Thoracic aorta (tissue), 2 donors: ENCODE measurements around the gene ASB10. TPM values are rescaled to one million over a fixed set of nuclear protein-coding genes. Genes with fewer than 3 reads are reported as not detected.

Experiments
- ATAC-seq: fragments of 150-250 bp; one replicate; pipeline ENCODE4 v1.8.0; 2017; ENCODE audit warnings: low read depth; ENCODE audit not compliant: insufficient number of reproducible peaks, low FRiP score
- DNase-seq: peaks from one replicate; pipeline ENCODE4 v3.0.0-alpha.2; 2020; ENCODE audit warnings: low spot score
- H3K27ac ChIP-seq, 2 donors: fragments of 200-600 bp; sonication (generic); 1 replicate in 1 of 2; 2 replicates in 1 of 2; pipeline ENCODE4 v1.5.1; 2016; ENCODE audit warnings: mild to moderate bottlenecking in 2 of 2, moderate library complexity in 2 of 2
- H3K27me3 ChIP-seq: fragments of 200-600 bp; sonication (generic); replicated peaks from 2 replicates; pipeline ENCODE4 v1.6.0; 2016; ENCODE audit warnings: mild to moderate bottlenecking; ENCODE audit not compliant: insufficient read depth
- H3K36me3 ChIP-seq: fragments of 200-600 bp; sonication (generic); one replicate; pipeline ENCODE4 v1.5.1; 2016
- H3K4me1 ChIP-seq, 2 donors: fragments of 200-600 bp; sonication (generic); 1 replicate in 1 of 2; 2 replicates in 1 of 2; pipeline versions ENCODE4 v1.5.1 to v1.6.0; 2016; ENCODE audit warnings: low read depth in 2 of 2, mild to moderate bottlenecking in 1 of 2; ENCODE audit not compliant: control insufficient read depth in 1 of 2
- H3K4me3 ChIP-seq: fragments of 200-600 bp; sonication (generic); 2 replicates; pipeline ENCODE4 v1.5.1; 2016; ENCODE audit warnings: mild to moderate bottlenecking
- H3K9me3 ChIP-seq: fragments of 200-600 bp; sonication (generic); 2 replicates; pipeline ENCODE4 v1.5.1; 2016
- CTCF ChIP-seq: fragments of 200-600 bp; sonication (generic); IDR thresholded peaks from one replicate; pipeline ENCODE4 v1.5.1; 2019; ENCODE audit warnings: antibody characterized with exemption
- total RNA-seq, 2 donors: library from RNA; depleted of rRNA; stranded (reverse); fragments of >200 nt; gene quantifications; one replicate each; pipeline versions ENCODE4 v1.1.0 to v1.2.3, GENCODE V29; 2016

The ASB10 gene
- total RNA-seq, 2 donors from 2014 or later = not detected

DNA sequence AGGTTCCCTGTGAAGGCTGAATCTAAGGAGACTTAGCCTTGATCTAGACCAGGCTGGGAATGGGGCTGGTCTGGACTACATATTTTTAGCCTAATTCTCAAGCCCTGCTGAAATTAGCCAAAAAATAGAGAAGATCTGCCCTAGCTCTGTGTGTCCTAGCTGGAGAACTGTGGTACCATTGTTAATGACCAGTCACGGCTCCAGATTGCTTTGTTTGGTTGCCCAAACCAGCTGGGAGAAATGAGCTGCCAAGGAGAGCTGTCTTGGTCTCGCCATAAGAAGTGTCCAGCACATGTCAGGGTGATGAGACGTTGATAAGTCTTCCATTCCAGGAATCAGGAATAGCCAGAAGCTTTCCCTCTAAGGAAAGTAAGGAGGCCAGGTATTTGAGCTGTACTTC is 40.3 kb downstream of the ASB10 start:
- peaks cover 22% of the 10 kb centered on the region for H3K36me3 ChIP-seq
- no peak overlapping the region for H3K27ac ChIP-seq
- H3K4me1 ChIP-seq = no peaks in the 10 kb centered on the region
- no peaks in the 10 kb centered on the region for H3K27me3 ChIP-seq
- no peak for DNase-seq
- no peaks in the 10 kb centered on the region for H3K9me3 ChIP-seq
- H3K4me3 ChIP-seq = no peak overlapping the region
- no peak for TF ChIP-seq CTCF
- ATAC-seq = no peak

- Histone ChIP-seq H3K4me1 (no peaks in the 10 kb centered on the region), H3K4me3 (no peak overlapping the region), H3K9me3 (no peaks in the 10 kb centered on the region), H3K27me3 (no peaks in the 10 kb centered on the region), H3K36me3 (peaks cover 22% of the 10 kb centered on the region), H3K27ac (no peak overlapping the region)
- no peak for DNase-seq
- no peak for TF ChIP-seq CTCF
- no peak for ATAC-seq
Measured at GRCh38 chr7:151144387-151144786, 42.7 kb downstream of the ASB10 start.

GRCh38 chr7:151143261-151144015 is 43.6 kb downstream of the ASB10 start:
- H3K4me1 ChIP-seq = no peaks in the 10 kb centered on the region
- no peak overlapping the region for H3K4me3 ChIP-seq
- no peak overlapping the region for H3K27ac ChIP-seq
- no peak for ATAC-seq
- no peak for DNase-seq
- H3K36me3 ChIP-seq = peaks cover 22% of the 10 kb centered on the region
- H3K9me3 ChIP-seq = no peaks in the 10 kb centered on the region
- no peaks in the 10 kb centered on the region for H3K27me3 ChIP-seq
- no peak for TF ChIP-seq CTCF

GRCh38 chr7:151142686-151143040 is 44.4 kb downstream of the ASB10 start:
- Histone ChIP-seq H3K27ac (no peak overlapping the region), H3K4me1 (no peaks in the 10 kb centered on the region), H3K36me3 (peaks cover 22% of the 10 kb centered on the region), H3K4me3 (no peak overlapping the region), H3K27me3 (no peaks in the 10 kb centered on the region), H3K9me3 (no peaks in the 10 kb centered on the region)
- no peak for DNase-seq
- TF ChIP-seq CTCF = no peak
- no peak for ATAC-seq

- Histone ChIP-seq H3K9me3 (no peaks in the 10 kb centered on the region), H3K27ac (no peak overlapping the region), H3K27me3 (no peaks in the 10 kb centered on the region), H3K4me1 (no peaks in the 10 kb centered on the region), H3K4me3 (no peak overlapping the region), H3K36me3 (peaks cover 23% of the 10 kb centered on the region)
- ATAC-seq = no peak
- no peak for TF ChIP-seq CTCF
- DNase-seq = no peak
Measured at GRCh38 chr7:151141855-151142685, 45.0 kb downstream of the ASB10 start.
